HepG2 (cell line): Measurements from ENCODE around the gene RIMBP2. TPM values are rescaled to one million over a fixed set of nuclear protein-coding genes. Genes with fewer than 3 reads are reported as not detected.

Experiments used
- ATAC-seq: fragments of 200-7000 bp; cut with Tn5 transposase; 3 replicates; pipeline ENCODE4 v1.9.1; 2020; ENCODE audit warnings: mild to moderate bottlenecking, moderate library complexity
- BruUV-seq: library from RNA; stranded (reverse); fragments of 400-500 nt; replicated peaks from 2 replicates; lab custom pipeline; 2021; lab: Mats Ljungman, UMichigan
- CTCF ChIA-PET: fragments of 300-600 bp; formaldehyde crosslinking; extraction: SDS; loops from one replicate; lab custom pipeline; 2021; ENCODE audit warnings: low total read pairs, inconsistent platforms, low intra/inter-chr PET ratio; lab: Yijun Ruan, JAX
- POLR2A ChIA-PET: fragments of 350-600 bp; sonication (Branson Sonifier 250); formaldehyde crosslinking; loops from one replicate; lab custom pipeline; 2020; ENCODE audit warnings: antibody characterized with exemption, inconsistent platforms; lab: Yijun Ruan, JAX
- DNase-seq: peaks from one replicate; pipeline ENCODE4 v3.0.0-alpha.2; 2015; ENCODE audit warnings: low spot score
- FAIRE-seq: peaks from 3 replicates; lab custom pipeline; 2011; peaks lifted over from hg19 to GRCh38; lab: Jason Lieb, UNC
- H2AFZ ChIP-seq: one replicate; pipeline ENCODE4 v1.6.1; 2011; ENCODE audit warnings: low read length, inconsistent platforms
- H3K27ac ChIP-seq: fragments of 300-600 bp; 3 replicates; pipeline ENCODE4 v1.8.0; 2011; ENCODE audit warnings: mixed run types, mild to moderate bottlenecking, mixed read lengths, low read length, inconsistent platforms; ENCODE audit not compliant: insufficient read depth; ENCODE audit errors: extremely low read length
- H3K27me3 ChIP-seq, 2 experiments: fragments of 200-600 bp in 1 of 2; 2 replicates in 1 of 2; 3 replicates in 1 of 2; pipeline versions ENCODE4 v1.6.0 to v1.8.0; 2011; ENCODE audit warnings: low read length in 2 of 2, mild to moderate bottlenecking in 2 of 2, moderate library complexity in 2 of 2, inconsistent platforms in 1 of 2; ENCODE audit not compliant: insufficient read depth in 2 of 2, control insufficient read depth in 1 of 2
- H3K36me3 ChIP-seq, 2 experiments: fragments of 200-600 bp in 1 of 2; replicated peaks in 1 of 2; 2 replicates in 1 of 2; 3 replicates in 1 of 2; pipeline versions ENCODE4 v1.5.1 to v1.8.0; 2011; ENCODE audit warnings: low read length in 2 of 2, inconsistent platforms in 1 of 2; ENCODE audit not compliant: insufficient read depth in 2 of 2, control insufficient read depth in 1 of 2
- H3K4me1 ChIP-seq: 2 replicates; pipeline ENCODE4 v1.5.1; 2012; ENCODE audit warnings: low read length, inconsistent platforms; ENCODE audit not compliant: insufficient read depth
- H3K4me2 ChIP-seq: 2 replicates; pipeline ENCODE4 v1.6.0; 2011; ENCODE audit warnings: low read depth, low read length, inconsistent platforms
- H3K4me3 ChIP-seq, 3 experiments: fragments of 200-600 bp in 1 of 3; sonication (generic), shearing (Covaris generic) in 1 of 3; replicated peaks in 1 of 3; 2 replicates each; pipeline ENCODE4 v1.5.1; 2011 to 2016; ENCODE audit warnings: low read length in 3 of 3, inconsistent platforms in 2 of 3, low read depth in 2 of 3, mild to moderate bottlenecking in 2 of 3, control low read depth in 1 of 3, mixed read lengths in 1 of 3; ENCODE audit not compliant: insufficient read depth in 1 of 3
- H3K79me2 ChIP-seq: one replicate; pipeline ENCODE4 v1.6.1; 2011; ENCODE audit warnings: low read length, inconsistent platforms; ENCODE audit not compliant: insufficient read depth
- H3K9ac ChIP-seq: 2 replicates; pipeline ENCODE4 v1.6.0; 2011; ENCODE audit warnings: mild to moderate bottlenecking, low read depth, low read length, inconsistent platforms; ENCODE audit not compliant: insufficient read depth
- H3K9me3 ChIP-seq: 2 replicates; pipeline ENCODE4 v1.5.1; 2012; ENCODE audit warnings: mild to moderate bottlenecking, low read length
- H4K20me1 ChIP-seq: 2 replicates; pipeline ENCODE4 v1.6.0; 2011; ENCODE audit warnings: inconsistent platforms, mild to moderate bottlenecking, low read length, moderate library complexity; ENCODE audit not compliant: insufficient read depth
- CENPT ChIP-seq: sonication (generic); formaldehyde crosslinking; IDR thresholded peaks from 2 replicates; pipeline ENCODE4 v1.8.0; 2022; ENCODE audit warnings: low read depth, mild to moderate bottlenecking, moderate library complexity, missing genetic modification reagents
- FOXA3 ChIP-seq: IDR thresholded peaks from 2 replicates; pipeline ENCODE4 v1.6.1; 2016; ENCODE audit warnings: missing genetic modification reagents, missing compliant biosample characterization
- GZF1 ChIP-seq: sonication (generic); formaldehyde crosslinking; IDR thresholded peaks from 2 replicates; pipeline ENCODE4 v1.5.1; 2020; ENCODE audit warnings: mild to moderate bottlenecking, missing genetic modification reagents
- JUN ChIP-seq: sonication (generic); formaldehyde crosslinking; IDR thresholded peaks from 2 replicates; pipeline ENCODE4 v1.4.0; 2020; ENCODE audit warnings: mild to moderate bottlenecking, missing genetic modification reagents
- WGBS: methylation state at CpG from one replicate; pipeline ENCODE4 v1.1.6; 2017; ENCODE audit warnings: low lambda C conversion rate; 5-methylcytosine and 5-hydroxymethylcytosine counted together
- in situ Hi-C: cut with HindIII; loops from 2 replicates; pipeline ENCODE4 v1.10.0; 2017; ENCODE audit warnings: low pct_unique_long_range_greater_than_20kb; ENCODE audit not compliant: extremely low pct_ligation_motif_present
- intact Hi-C: fragments of 100-400 bp; cut with micrococcal nuclease; formaldehyde crosslinking; loops from one replicate; pipeline ENCODE4 v1.10.0; 2022; ENCODE audit not compliant: unreplicated experiment
- polyA plus RNA-seq, 8 experiments: library from polyadenylated mRNA; depleted of rRNA in 3 of 8; stranded (reverse) in 7 of 8; unstranded in 1 of 8; fragments of >200 nt; fragmentation: Illumina TruSeq in 4 of 8; extraction: Trizol in 4 of 8; gene quantifications; 2 replicates each; pipeline versions ENCODE4 v1.2.1 to v1.2.3, GENCODE V29; 2011 to 2016; ENCODE audit warnings: low read depth in 4 of 8, missing spikeins in 1 of 8, mixed read lengths in 1 of 8; ENCODE audit not compliant: insufficient read depth in 1 of 8
- total RNA-seq, 5 experiments: library from RNA; depleted of rRNA; stranded (reverse); fragments of >200 nt; fragmentation: Illumina TruSeq; extraction: Trizol; gene quantifications; 2 replicates each; pipeline ENCODE4 v1.2.3, GENCODE V29; 2016; ENCODE audit warnings: low read depth in 1 of 5
- TF ChIP-seq, protein P1 (sequence below): fragments of 450-650 bp; IDR thresholded peaks from 2 replicates; pipeline ENCODE4 v1.6.1; 2016

The RIMBP2 gene
- total and polyA plus RNA-seq, 2 of the 13 experiments (the other 11 are each of a cell fraction or from before 2014, with no cell fraction given) = 0.03 TPM; not detected in 1

DNA sequence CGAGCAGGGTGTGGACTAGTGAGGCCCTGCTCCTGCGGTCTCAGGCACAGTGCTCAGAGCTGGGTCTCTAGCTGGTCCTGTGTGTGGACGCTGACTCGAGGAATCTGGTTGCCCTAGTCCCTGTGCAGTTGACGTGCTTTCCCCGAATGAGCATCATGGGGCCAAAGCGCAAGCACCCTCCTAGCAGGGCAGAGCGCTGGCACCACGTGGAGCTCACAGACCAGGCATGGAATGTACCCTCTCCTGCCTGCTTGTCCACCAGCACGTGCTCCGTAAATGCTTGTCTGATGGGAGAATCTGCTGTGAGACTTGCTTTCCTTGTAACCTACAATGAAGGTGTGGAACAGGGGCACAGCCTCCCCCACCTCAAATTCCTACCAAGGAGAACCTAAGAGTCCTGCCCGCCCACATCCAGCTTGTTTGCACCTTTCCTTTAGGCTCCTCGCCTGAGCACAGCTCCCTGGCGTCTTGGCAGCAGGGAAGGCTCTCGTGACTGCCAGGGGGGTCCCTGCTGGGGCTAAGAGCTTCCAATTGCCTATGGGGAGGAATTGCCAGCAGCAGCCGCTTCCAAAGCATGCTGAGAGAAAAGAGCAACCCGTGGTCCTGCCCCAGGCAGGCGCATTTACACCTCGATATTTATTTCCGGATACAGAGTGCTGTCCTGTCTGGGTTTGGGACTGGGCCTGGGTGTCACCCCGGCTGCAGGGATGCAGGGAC, 253.4 kb downstream of the RIMBP2 start:
- no peak for FAIRE-seq
- peaks cover 10% of the 10 kb centered on the region for H3K9me3 ChIP-seq
- H3K9ac ChIP-seq = no peak overlapping the region
- H3K79me2 ChIP-seq = no peaks in the 10 kb centered on the region
- H3K4me2 ChIP-seq = no peak overlapping the region
- H3K27me3 ChIP-seq = peaks cover 0 to 13% of the 10 kb centered on the region in 2 experiments; a peak in 1 of 5 replicates
- intact Hi-C loops (loop anchor here (10.0 kb wide), 1 partner anchor 282 kb away; no protein-coding TSS in a partner anchor), in situ Hi-C loops (no loop called here)
- POLR2A ChIA-PET = no interaction called here
- 22% methylated on average over 9 of the region's 21 CpGs for whole genome bisulfite sequencing
- H3K27ac ChIP-seq = no peak overlapping the region
- H4K20me1 ChIP-seq = no peaks in the 10 kb centered on the region
- H3K36me3 ChIP-seq = no peaks in the 10 kb centered on the region
- no peak for TF ChIP-seq GZF1
- no peak for TF ChIP-seq FOXA3
- TF ChIP-seq JUN (CRISPR knock-in tag) = no peak
- TF ChIP-seq, protein P1, sequence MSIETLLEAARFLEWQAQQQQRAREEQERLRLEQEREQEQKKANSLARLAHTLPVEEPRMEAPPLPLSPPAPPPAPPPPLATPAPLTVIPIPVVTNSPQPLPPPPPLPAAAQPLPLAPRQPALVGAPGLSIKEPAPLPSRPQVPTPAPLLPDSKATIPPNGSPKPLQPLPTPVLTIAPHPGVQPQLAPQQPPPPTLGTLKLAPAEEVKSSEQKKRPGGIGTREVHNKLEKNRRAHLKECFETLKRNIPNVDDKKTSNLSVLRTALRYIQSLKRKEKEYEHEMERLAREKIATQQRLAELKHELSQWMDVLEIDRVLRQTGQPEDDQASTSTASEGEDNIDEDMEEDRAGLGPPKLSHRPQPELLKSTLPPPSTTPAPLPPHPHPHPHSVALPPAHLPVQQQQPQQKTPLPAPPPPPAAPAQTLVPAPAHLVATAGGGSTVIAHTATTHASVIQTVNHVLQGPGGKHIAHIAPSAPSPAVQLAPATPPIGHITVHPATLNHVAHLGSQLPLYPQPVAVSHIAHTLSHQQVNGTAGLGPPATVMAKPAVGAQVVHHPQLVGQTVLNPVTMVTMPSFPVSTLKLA = peak; percentile 52; the same call in 1 of the 2 replicates
- no peak for TF ChIP-seq CENPT (CRISPR knock-in tag)
- CTCF ChIA-PET = no interaction called here
- no peak overlapping the region for H3K4me3 ChIP-seq
- ATAC-seq = no peak
- no peak overlapping the region for H2AFZ ChIP-seq
- H3K4me1 ChIP-seq = no peaks in the 10 kb centered on the region
- no peak for DNase-seq
- no TSS peak for BruUV-seq
